SU-DHL-6 (cell line): Measurements from ENCODE around the gene SETD1B.

Experiments used
- CTCF ChIP-seq: fragments of 200-600 bp; sonication (generic); IDR thresholded peaks from one replicate; pipeline ENCODE4 v1.5.1; 2017; ENCODE audit warnings: antibody characterized with exemption, mild to moderate bottlenecking, low read length, moderate library complexity; ENCODE audit not compliant: insufficient read depth, poor library complexity, severe bottlenecking
- EZH2phosphoT487 ChIP-seq: fragments of 200-600 bp; sonication (generic), shearing (Covaris generic); conservative IDR thresholded peaks from 2 replicates; pipeline ENCODE4 v1.6.1; 2018; ENCODE audit warnings: mild to moderate bottlenecking, antibody characterized with exemption, low read length, moderate library complexity, mixed read lengths

GRCh38 chr12:121755591-121755990 lies 48.2 kb upstream of the SETD1B start:
- no peak for TF ChIP-seq CTCF
- no peak for TF ChIP-seq EZH2phosphoT487
